ENCODE results near the gene MYO1C.

DNA sequence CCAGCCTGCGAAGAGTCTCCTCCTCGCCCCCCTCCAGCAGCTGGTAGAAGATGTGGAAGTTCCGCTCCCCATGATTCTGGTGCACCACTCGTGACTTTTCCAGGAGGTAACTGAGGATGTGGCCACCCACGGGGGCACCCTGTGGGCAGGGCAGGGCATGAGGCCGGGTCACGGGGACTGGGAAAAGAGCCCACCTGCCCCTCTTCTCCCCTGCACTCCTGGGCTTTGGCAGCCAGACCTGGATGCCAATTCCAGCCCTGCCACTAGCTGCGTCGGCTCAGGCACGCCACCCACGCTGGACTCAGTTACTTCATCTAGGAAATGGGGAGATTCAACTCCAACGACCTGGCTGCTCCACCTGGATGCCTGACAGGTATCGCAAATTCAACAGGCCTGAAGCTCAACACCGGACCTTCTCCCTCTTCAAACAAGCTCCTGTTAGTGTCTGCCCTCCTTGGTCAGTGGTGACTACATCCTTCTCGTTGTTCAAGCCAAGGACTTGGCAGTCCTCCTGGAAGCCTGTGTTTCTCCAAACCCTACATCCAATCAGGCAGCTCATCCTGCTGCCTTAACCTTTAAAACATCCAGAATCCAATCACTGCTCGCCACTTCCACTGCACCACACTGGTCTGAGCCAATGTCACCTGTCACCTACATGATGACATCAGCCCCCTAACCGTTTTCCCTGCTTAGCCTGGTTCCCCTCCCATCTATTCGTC, 11.6 kb downstream of the MYO1C start:
- TF ChIP-seq, protein P1, sequence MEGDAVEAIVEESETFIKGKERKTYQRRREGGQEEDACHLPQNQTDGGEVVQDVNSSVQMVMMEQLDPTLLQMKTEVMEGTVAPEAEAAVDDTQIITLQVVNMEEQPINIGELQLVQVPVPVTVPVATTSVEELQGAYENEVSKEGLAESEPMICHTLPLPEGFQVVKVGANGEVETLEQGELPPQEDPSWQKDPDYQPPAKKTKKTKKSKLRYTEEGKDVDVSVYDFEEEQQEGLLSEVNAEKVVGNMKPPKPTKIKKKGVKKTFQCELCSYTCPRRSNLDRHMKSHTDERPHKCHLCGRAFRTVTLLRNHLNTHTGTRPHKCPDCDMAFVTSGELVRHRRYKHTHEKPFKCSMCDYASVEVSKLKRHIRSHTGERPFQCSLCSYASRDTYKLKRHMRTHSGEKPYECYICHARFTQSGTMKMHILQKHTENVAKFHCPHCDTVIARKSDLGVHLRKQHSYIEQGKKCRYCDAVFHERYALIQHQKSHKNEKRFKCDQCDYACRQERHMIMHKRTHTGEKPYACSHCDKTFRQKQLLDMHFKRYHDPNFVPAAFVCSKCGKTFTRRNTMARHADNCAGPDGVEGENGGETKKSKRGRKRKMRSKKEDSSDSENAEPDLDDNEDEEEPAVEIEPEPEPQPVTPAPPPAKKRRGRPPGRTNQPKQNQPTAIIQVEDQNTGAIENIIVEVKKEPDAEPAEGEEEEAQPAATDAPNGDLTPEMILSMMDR (IDR thresholded peaks at IDR 0.05; ENCODE audit: poor library complexity, severe bottlenecking) = no peak
- TF ChIP-seq POLR2AphosphoS5 (IDR thresholded peaks at IDR 0.05) (no peak), EP300 (conservative IDR thresholded peaks at IDR 0.05; ENCODE audit: poor library complexity, severe bottlenecking) (no peak), SMC3 (conservative IDR thresholded peaks at IDR 0.05; ENCODE audit: poor library complexity) (no peak), TAF1 (IDR thresholded peaks at IDR 0.05; ENCODE audit: low read depth) (no peak), EZH2 (IDR thresholded peaks at IDR 0.05; ENCODE audit: borderline replicate concordance, insufficient read depth, low read length, poor library complexity, severe bottlenecking) (no peak), RAD21 (conservative IDR thresholded peaks at IDR 0.05) (no peak)

Data from neural cell (in vitro differentiated cells).